Measurements from ENCODE around the gene SOWAHA.
A peak's percentile ranks its signal among the peaks of the same experiment; 100 is the strongest.

SOWAHA gene

GRCh38 chr5:132807163-132807838 lies 5.8 kb upstream of the SOWAHA start:
- Histone ChIP-seq H2AFZ (ENCODE audit: insufficient read depth, low read length, poor library complexity) (peak overlapping the region; percentile 6), H4K8ac (ENCODE audit: low read depth, low read length) (peak overlapping the region; percentile 51), H3K36me3 (ENCODE audit: control insufficient read depth in 1 of 2, insufficient read depth in 2 of 2, low read length in 2 of 2) (no peaks in the 10 kb centered on the region), H2AK5ac (ENCODE audit: low read length) (peak overlapping the region; percentile 27), H4K91ac (ENCODE audit: low read depth, low read length) (peak overlapping the region; percentile 76), H3K79me1 (ENCODE audit: low read length) (peaks cover 11% of the 10 kb centered on the region), H4K12ac (ENCODE audit: low read depth, low read length) (no peak overlapping the region), H2BK5ac (ENCODE audit: low read depth, low read length, poor library complexity) (peak overlapping the region; percentile 8), H3K9me3 (ENCODE audit: insufficient read depth, low read depth, low read length) (no peaks in the 10 kb centered on the region), H3K4ac (ENCODE audit: low read depth, low read length) (no peak overlapping the region), H3K14ac (ENCODE audit: low read length) (no peak overlapping the region), H3K4me3 (ENCODE audit: low read depth, low read length) (no peak overlapping the region), H3K4me2 (ENCODE audit: low read length) (no peak overlapping the region), H3K79me2 (ENCODE audit: control insufficient read depth, insufficient read depth, low read length, poor library complexity) (no peaks in the 10 kb centered on the region), H3K23ac (ENCODE audit: low read length) (no peak overlapping the region), H2BK12ac (ENCODE audit: low read length) (peak overlapping the region; percentile 3), H3K18ac (ENCODE audit: low read length) (no peak overlapping the region), H3K9ac (ENCODE audit: low read length) (no peak overlapping the region), H2BK120ac (ENCODE audit: insufficient read depth, low read length, poor library complexity) (peak overlapping the region; percentile 37), H3K4me1 (ENCODE audit: control insufficient read depth in 1 of 2, insufficient read depth in 2 of 2, low read length in 2 of 2) (peaks cover 7 to 13% of the 10 kb centered on the region in 2 experiments), H3K27me3 (ENCODE audit: insufficient read depth, low read length) (no peaks in the 10 kb centered on the region), H3K27ac (ENCODE audit: low read depth, low read length) (peak overlapping the region; percentile 44)
- DNase-seq, result no peak
- WGBS (ENCODE audit: extremely low coverage, insufficient coverage, insufficient read length), result no CpG with 5 or more reads among the region's 12 CpGs

DNA sequence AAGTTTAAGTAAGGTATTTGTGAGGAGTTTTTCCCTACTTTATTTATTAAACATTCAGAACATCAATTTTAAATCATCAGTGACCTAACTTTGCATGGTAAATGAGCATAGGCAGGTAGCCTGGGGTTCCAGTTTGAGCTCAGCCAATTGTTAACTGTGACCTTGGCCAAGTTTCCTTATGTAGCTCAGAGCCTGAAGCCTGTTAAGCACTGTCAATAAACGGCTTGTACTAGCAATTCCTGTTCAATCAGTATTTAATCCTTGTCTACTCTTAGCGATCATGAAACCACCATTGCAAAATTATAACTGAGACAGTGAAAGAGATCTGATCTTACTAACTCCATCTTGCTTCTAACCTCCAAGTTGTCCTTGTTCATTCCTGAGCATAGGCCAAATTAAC lies 4.7 kb upstream of the SOWAHA start:
- Histone ChIP-seq H4K8ac (ENCODE audit: low read depth, low read length) (no peak overlapping the region), H3K27me3 (ENCODE audit: insufficient read depth, low read length) (no peaks in the 10 kb centered on the region), H3K9ac (ENCODE audit: low read length) (no peak overlapping the region), H3K4me3 (ENCODE audit: low read depth, low read length) (no peak overlapping the region), H3K4me2 (ENCODE audit: low read length) (peak overlapping the region; percentile 28), H4K12ac (ENCODE audit: low read depth, low read length) (no peak overlapping the region), H3K4me1 (ENCODE audit: control insufficient read depth in 1 of 2, insufficient read depth in 2 of 2, low read length in 2 of 2) (peaks cover 7 to 13% of the 10 kb centered on the region in 2 experiments), H2AFZ (ENCODE audit: insufficient read depth, low read length, poor library complexity) (no peak overlapping the region), H3K14ac (ENCODE audit: low read length) (no peak overlapping the region), H3K79me2 (ENCODE audit: control insufficient read depth, insufficient read depth, low read length, poor library complexity) (no peaks in the 10 kb centered on the region), H3K79me1 (ENCODE audit: low read length) (peaks cover 12% of the 10 kb centered on the region), H3K9me3 (ENCODE audit: insufficient read depth, low read depth, low read length) (no peaks in the 10 kb centered on the region), H3K36me3 (ENCODE audit: control insufficient read depth in 1 of 2, insufficient read depth in 2 of 2, low read length in 2 of 2) (no peaks in the 10 kb centered on the region), H2BK12ac (ENCODE audit: low read length) (no peak overlapping the region), H4K91ac (ENCODE audit: low read depth, low read length) (no peak overlapping the region), H2BK5ac (ENCODE audit: low read depth, low read length, poor library complexity) (no peak overlapping the region), H3K18ac (ENCODE audit: low read length) (no peak overlapping the region), H2BK120ac (ENCODE audit: insufficient read depth, low read length, poor library complexity) (no peak overlapping the region), H3K23ac (ENCODE audit: low read length) (no peak overlapping the region), H3K4ac (ENCODE audit: low read depth, low read length) (no peak overlapping the region), H2AK5ac (ENCODE audit: low read length) (no peak overlapping the region), H3K27ac (ENCODE audit: low read depth, low read length) (peak overlapping the region; percentile 36)
- no CpG with 5 or more reads among the region's 2 CpGs for WGBS (ENCODE audit: extremely low coverage, insufficient coverage, insufficient read length)
- DNase-seq, result no peak

GRCh38 chr5:132808866-132809265 lies 4.2 kb upstream of the SOWAHA start:
- no CpG with 5 or more reads among the region's 3 CpGs for WGBS (ENCODE audit: extremely low coverage, insufficient coverage, insufficient read length)

GRCh38 chr5:132810605-132811004 lies 2.5 kb upstream of the SOWAHA start:
- H2BK12ac ChIP-seq (ENCODE audit: low read length), result no peak overlapping the region
- no peak overlapping the region for H3K4me2 ChIP-seq (ENCODE audit: low read length)
- no peak overlapping the region for H2AFZ ChIP-seq (ENCODE audit: insufficient read depth, low read length, poor library complexity)
- H2BK5ac ChIP-seq (ENCODE audit: low read depth, low read length, poor library complexity), result no peak overlapping the region
- no peak overlapping the region for H3K27ac ChIP-seq (ENCODE audit: low read depth, low read length)
- peaks cover 6% of the 10 kb centered on the region for H3K9me3 ChIP-seq (ENCODE audit: insufficient read depth, low read depth, low read length)
- H4K8ac ChIP-seq (ENCODE audit: low read depth, low read length), result no peak overlapping the region
- no peak overlapping the region for H4K12ac ChIP-seq (ENCODE audit: low read depth, low read length)
- peaks cover 4% of the 10 kb centered on the region in 2 experiments for H3K36me3 ChIP-seq (ENCODE audit: control insufficient read depth in 1 of 2, insufficient read depth in 2 of 2, low read length in 2 of 2)
- no peak overlapping the region for H3K4me3 ChIP-seq (ENCODE audit: low read depth, low read length)
- H4K91ac ChIP-seq (ENCODE audit: low read depth, low read length), result no peak overlapping the region
- H3K4ac ChIP-seq (ENCODE audit: low read depth, low read length), result no peak overlapping the region
- H3K14ac ChIP-seq (ENCODE audit: low read length), result no peak overlapping the region
- H3K23ac ChIP-seq (ENCODE audit: low read length), result no peak overlapping the region
- peaks cover 19 to 25% of the 10 kb centered on the region in 2 experiments for H3K4me1 ChIP-seq (ENCODE audit: control insufficient read depth in 1 of 2, insufficient read depth in 2 of 2, low read length in 2 of 2)
- H3K27me3 ChIP-seq (ENCODE audit: insufficient read depth, low read length), result no peaks in the 10 kb centered on the region
- H2BK120ac ChIP-seq (ENCODE audit: insufficient read depth, low read length, poor library complexity), result no peak overlapping the region
- peaks cover 26% of the 10 kb centered on the region for H3K79me1 ChIP-seq (ENCODE audit: low read length)
- H3K79me2 ChIP-seq (ENCODE audit: control insufficient read depth, insufficient read depth, low read length, poor library complexity), result peaks cover 12% of the 10 kb centered on the region
- H3K9ac ChIP-seq (ENCODE audit: low read length), result no peak overlapping the region
- DNase-seq, result no peak
- H3K18ac ChIP-seq (ENCODE audit: low read length), result no peak overlapping the region
- H2AK5ac ChIP-seq (ENCODE audit: low read length), result no peak overlapping the region
- WGBS (ENCODE audit: extremely low coverage, insufficient coverage, insufficient read length), result no CpG with 5 or more reads among the region's 5 CpGs

More at GRCh38 chr5:132808866-132809265, 4.2 kb upstream of the SOWAHA start:
- no peak overlapping the region for H2AK5ac ChIP-seq (ENCODE audit: low read length)
- peaks cover 17% of the 10 kb centered on the region for H3K79me1 ChIP-seq (ENCODE audit: low read length)
- H3K18ac ChIP-seq (ENCODE audit: low read length), result no peak overlapping the region
- H2BK12ac ChIP-seq (ENCODE audit: low read length), result no peak overlapping the region
- H3K9me3 ChIP-seq (ENCODE audit: insufficient read depth, low read depth, low read length), result no peaks in the 10 kb centered on the region
- no peak overlapping the region for H3K4ac ChIP-seq (ENCODE audit: low read depth, low read length)
- H3K9ac ChIP-seq (ENCODE audit: low read length), result no peak overlapping the region
- peaks cover 7 to 13% of the 10 kb centered on the region in 2 experiments for H3K4me1 ChIP-seq (ENCODE audit: control insufficient read depth in 1 of 2, insufficient read depth in 2 of 2, low read length in 2 of 2)
- H2BK120ac ChIP-seq (ENCODE audit: insufficient read depth, low read length, poor library complexity), result no peak overlapping the region
- peaks cover 3% of the 10 kb centered on the region for H3K79me2 ChIP-seq (ENCODE audit: control insufficient read depth, insufficient read depth, low read length, poor library complexity)
- H2BK5ac ChIP-seq (ENCODE audit: low read depth, low read length, poor library complexity), result no peak overlapping the region
- H3K14ac ChIP-seq (ENCODE audit: low read length), result no peak overlapping the region
- H3K27ac ChIP-seq (ENCODE audit: low read depth, low read length), result peak overlapping the region; percentile 65
- H2AFZ ChIP-seq (ENCODE audit: insufficient read depth, low read length, poor library complexity), result no peak overlapping the region
- no peak overlapping the region for H4K91ac ChIP-seq (ENCODE audit: low read depth, low read length)
- no peak overlapping the region for H4K8ac ChIP-seq (ENCODE audit: low read depth, low read length)
- H3K4me2 ChIP-seq (ENCODE audit: low read length), result peak overlapping the region; percentile 28
- no peaks in the 10 kb centered on the region for H3K36me3 ChIP-seq (ENCODE audit: control insufficient read depth in 1 of 2, insufficient read depth in 2 of 2, low read length in 2 of 2)
- H3K27me3 ChIP-seq (ENCODE audit: insufficient read depth, low read length), result no peaks in the 10 kb centered on the region
- DNase-seq, result no peak
- H3K4me3 ChIP-seq (ENCODE audit: low read depth, low read length), result no peak overlapping the region
- no peak overlapping the region for H3K23ac ChIP-seq (ENCODE audit: low read length)
- no peak overlapping the region for H4K12ac ChIP-seq (ENCODE audit: low read depth, low read length)
